PC-9 (cell line): Measurements from ENCODE around the gene OR10A2. TPM values are rescaled to one million over a fixed set of nuclear protein-coding genes. Genes with fewer than 3 reads are reported as not detected.

ENCODE experiments used
- BruUV-seq: library from RNA; stranded (reverse); fragments of 400-500 nt; replicated peaks from 2 replicates; lab custom pipeline; 2021; lab: Mats Ljungman, UMichigan
- CTCF ChIA-PET: fragments of 300-600 bp; sonication (Branson Sonifier 250); formaldehyde crosslinking; loops from one replicate; lab custom pipeline; 2022; ENCODE audit warnings: antibody characterized with exemption; lab: Charles Lee
- POLR2A ChIA-PET: fragments of 300-600 bp; sonication (Branson Sonifier 250); formaldehyde crosslinking; loops from one replicate; lab custom pipeline; 2022; ENCODE audit warnings: antibody characterized with exemption; ENCODE audit not compliant: unreplicated experiment; lab: Charles Lee
- DNase-seq, 2 experiments: peaks; one replicate each; pipeline versions ENCODE4 v3.0.0 to v3.0.0-alpha.2; 2015 to 2022; ENCODE audit warnings: mixed read lengths in 1 of 2
- H2AFZ ChIP-seq: fragments of 200-600 bp; sonication (generic); 2 replicates; pipeline ENCODE4 v1.8.1; 2017; ENCODE audit warnings: antibody characterized with exemption
- H3F3A ChIP-seq: fragments of 200-600 bp; sonication (generic); 2 replicates; pipeline ENCODE4 v1.8.1; 2017; ENCODE audit warnings: antibody characterized with exemption, mild to moderate bottlenecking, low read depth; ENCODE audit not compliant: insufficient read depth
- H3K27ac ChIP-seq: fragments of 200-600 bp; sonication (generic); 2 replicates; pipeline ENCODE4 v1.6.1; 2016; ENCODE audit warnings: mixed run types
- H3K27me3 ChIP-seq: fragments of 200-600 bp; sonication (generic); 2 replicates; pipeline ENCODE4 v1.6.1; 2016; ENCODE audit warnings: low read depth, mixed run types; ENCODE audit not compliant: insufficient read depth
- H3K36me3 ChIP-seq: fragments of 200-600 bp; sonication (generic); 2 replicates; pipeline ENCODE4 v1.6.1; 2016; ENCODE audit warnings: low read depth, mixed run types
- H3K4me1 ChIP-seq: fragments of 200-600 bp; sonication (generic); replicated peaks from 2 replicates; pipeline ENCODE4 v1.6.1; 2016; ENCODE audit warnings: mixed run types; ENCODE audit not compliant: insufficient read depth
- H3K4me2 ChIP-seq: fragments of 200-600 bp; sonication (generic); 2 replicates; pipeline ENCODE4 v1.6.1; 2017; ENCODE audit warnings: mixed run types
- H3K4me3 ChIP-seq: fragments of 200-600 bp; sonication (generic); 2 replicates; pipeline ENCODE4 v1.6.1; 2016; ENCODE audit warnings: mixed run types
- H3K79me2 ChIP-seq: fragments of 200-600 bp; sonication (generic); 2 replicates; pipeline ENCODE4 v1.6.1; 2017; ENCODE audit warnings: low read depth, mixed run types
- H3K9me2 ChIP-seq: fragments of 200-600 bp; sonication (generic); 2 replicates; pipeline ENCODE4 v1.8.1; 2017; ENCODE audit warnings: mild to moderate bottlenecking; ENCODE audit not compliant: insufficient read depth
- H3K9me3 ChIP-seq: fragments of 200-600 bp; sonication (generic); 2 replicates; pipeline ENCODE4 v1.8.1; 2016; ENCODE audit warnings: low read depth; ENCODE audit not compliant: insufficient read depth
- H4K20me1 ChIP-seq: fragments of 200-600 bp; sonication (generic); 2 replicates; pipeline ENCODE4 v1.8.1; 2017; ENCODE audit not compliant: insufficient read depth
- CTCF ChIP-seq: fragments of 200-600 bp; sonication (generic); conservative IDR thresholded peaks from 2 replicates; pipeline ENCODE4 v1.6.1; 2017; ENCODE audit warnings: mixed run types, antibody characterized with exemption, mild to moderate bottlenecking, moderate library complexity
- EZH2 ChIP-seq: fragments of 200-600 bp; sonication (generic); IDR thresholded peaks from 2 replicates; pipeline ENCODE4 v1.8.0; 2017; ENCODE audit warnings: antibody characterized with exemption, low read depth
- intact Hi-C: fragments of 100-400 bp; cut with micrococcal nuclease; formaldehyde crosslinking; loops from one replicate; pipeline ENCODE4 v1.10.0; 2022; ENCODE audit not compliant: unreplicated experiment
- total RNA-seq: library from RNA; stranded (reverse); gene quantifications from 2 replicates; pipeline ENCODE4 v1.2.3, GENCODE V29; 2021

OR10A2 gene
- total RNA-seq, 1 experiment from 2014 or later, result not detected

DNA sequence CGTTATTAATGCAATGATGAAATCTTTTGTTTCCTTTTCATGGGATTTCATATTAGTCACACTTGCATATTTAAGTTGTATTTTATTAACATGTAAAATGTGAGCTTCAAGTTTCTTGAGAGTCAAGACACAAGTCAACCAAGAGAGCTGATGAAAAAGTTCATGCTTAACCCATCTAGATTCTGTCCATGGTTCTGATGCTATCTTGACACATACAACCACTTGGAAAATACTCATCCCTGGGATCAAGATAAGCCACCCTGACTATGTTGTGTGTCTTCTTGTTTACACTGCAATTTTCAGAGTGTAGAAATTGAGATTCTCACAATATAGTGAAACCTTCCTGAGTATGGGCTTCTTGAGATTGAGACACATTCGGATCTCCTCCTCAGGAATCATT is 12.9 kb downstream of the OR10A2 start:
- DNase-seq, result no peak
- TF ChIP-seq EZH2 (no peak), CTCF (no peak)
- POLR2A ChIA-PET, result no interaction called here
- intact Hi-C loops, result no loop called here
- no peaks in the 10 kb centered on the region for H3K79me2 ChIP-seq
- H3K36me3 ChIP-seq, result no peaks in the 10 kb centered on the region
- H3K27ac ChIP-seq, result no peak overlapping the region
- no TSS peak for BruUV-seq
- H3K27me3 ChIP-seq, result no peaks in the 10 kb centered on the region
- H4K20me1 ChIP-seq, result no peaks in the 10 kb centered on the region
- no peaks in the 10 kb centered on the region for H3K9me2 ChIP-seq
- H3K4me3 ChIP-seq, result no peak overlapping the region
- H3F3A ChIP-seq, result no peaks in the 10 kb centered on the region
- no peak overlapping the region for H3K4me2 ChIP-seq
- CTCF ChIA-PET, result no interaction called here
- H2AFZ ChIP-seq, result no peak overlapping the region
- H3K4me1 ChIP-seq, result no peaks in the 10 kb centered on the region
- H3K9me3 ChIP-seq, result no peaks in the 10 kb centered on the region

GRCh38 chr11:6876325-6876724 is 13.5 kb downstream of the OR10A2 start, which contains the start of gene OR10A4:
Gene OR10A4 (plus strand): TSS chr11:6876625. CDS start chr11:6876648, 23 bp downstream.
- Histone ChIP-seq H3K9me3 (no peaks in the 10 kb centered on the region), H3K27ac (no peak within 1 kb of the TSS), H4K20me1 (no peaks in the 10 kb centered on the region), H3K79me2 (no peaks in the 10 kb centered on the region), H3K36me3 (no peaks in the 10 kb centered on the region), H3K4me1 (no peaks in the 10 kb centered on the region), H3K4me3 (no peak within 1 kb of the TSS), H3K27me3 (no peaks in the 10 kb centered on the region), H3F3A (no peaks in the 10 kb centered on the region), H2AFZ (no peak within 1 kb of the TSS), H3K4me2 (no peak within 1 kb of the TSS), H3K9me2 (no peaks in the 10 kb centered on the region)
- CTCF ChIA-PET, result no interaction called here
- POLR2A ChIA-PET, result no interaction called here
- intact Hi-C loops, result no loop called here
- BruUV-seq, result no TSS peak
- TF ChIP-seq EZH2 (no peak), CTCF (no peak)
- no peak for DNase-seq

GRCh38 chr11:6876914-6877313 is 14.1 kb downstream of the OR10A2 start:
- H3F3A ChIP-seq, result no peaks in the 10 kb centered on the region
- no peaks in the 10 kb centered on the region for H3K79me2 ChIP-seq
- H4K20me1 ChIP-seq, result no peaks in the 10 kb centered on the region
- CTCF ChIA-PET, result no interaction called here
- no peaks in the 10 kb centered on the region for H3K9me3 ChIP-seq
- no peak overlapping the region for H3K4me2 ChIP-seq
- no TSS peak for BruUV-seq
- no peak overlapping the region for H2AFZ ChIP-seq
- H3K9me2 ChIP-seq, result no peaks in the 10 kb centered on the region
- POLR2A ChIA-PET, result no interaction called here
- H3K27me3 ChIP-seq, result no peaks in the 10 kb centered on the region
- H3K27ac ChIP-seq, result no peak overlapping the region
- TF ChIP-seq EZH2 (no peak), CTCF (no peak)
- DNase-seq, result no peak
- no peaks in the 10 kb centered on the region for H3K4me1 ChIP-seq
- intact Hi-C loops, result no loop called here
- H3K4me3 ChIP-seq, result no peak overlapping the region
- no peaks in the 10 kb centered on the region for H3K36me3 ChIP-seq
